ENCODE measurements around the gene CMIP.
"Not testable (repeated sequence)": the region's sequence is repeated elsewhere in the genome, so short reads cannot be mapped to it uniquely, and the experiment has no call there.

Gene CMIP

DNA sequence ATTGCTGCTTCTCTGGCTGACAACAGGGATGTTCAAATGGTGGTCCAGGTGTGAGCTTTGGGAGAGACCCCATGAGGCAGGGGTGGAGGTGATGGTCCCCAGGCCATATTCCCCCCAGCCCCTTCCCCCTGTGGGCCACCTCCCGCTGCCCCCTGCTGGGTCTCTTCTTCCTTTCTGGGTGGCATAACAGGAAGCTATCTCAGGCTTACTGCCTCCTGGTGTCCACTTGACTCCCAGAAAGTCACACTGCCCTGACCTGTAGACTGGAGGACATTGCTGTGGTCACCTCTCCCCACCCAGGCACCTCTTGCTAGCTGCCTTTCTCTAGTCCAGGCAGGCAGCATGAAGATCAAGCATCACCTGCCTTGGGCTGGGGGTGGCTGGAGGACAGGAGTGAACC is 288.1 kb downstream of the CMIP start:
- no peak for DNase-seq

DNA sequence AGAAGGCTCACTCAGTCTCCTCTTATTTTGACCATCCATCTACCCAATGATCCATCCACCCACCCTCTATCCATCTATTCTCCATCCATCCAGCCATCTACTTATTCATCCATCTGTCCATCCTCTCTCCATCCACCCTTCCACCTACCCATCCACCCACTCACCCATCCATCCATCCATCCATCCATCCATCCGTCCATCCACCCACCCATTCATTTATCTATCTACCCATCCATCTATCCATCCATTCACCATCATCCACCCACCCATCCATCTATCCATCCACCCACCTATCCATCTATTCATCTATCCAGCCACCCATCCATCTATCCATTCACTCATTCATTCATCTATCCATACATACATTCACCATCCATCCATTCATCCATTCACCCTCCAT is 288.7 kb downstream of the CMIP start:
- DNase-seq, result no peak

DNA sequence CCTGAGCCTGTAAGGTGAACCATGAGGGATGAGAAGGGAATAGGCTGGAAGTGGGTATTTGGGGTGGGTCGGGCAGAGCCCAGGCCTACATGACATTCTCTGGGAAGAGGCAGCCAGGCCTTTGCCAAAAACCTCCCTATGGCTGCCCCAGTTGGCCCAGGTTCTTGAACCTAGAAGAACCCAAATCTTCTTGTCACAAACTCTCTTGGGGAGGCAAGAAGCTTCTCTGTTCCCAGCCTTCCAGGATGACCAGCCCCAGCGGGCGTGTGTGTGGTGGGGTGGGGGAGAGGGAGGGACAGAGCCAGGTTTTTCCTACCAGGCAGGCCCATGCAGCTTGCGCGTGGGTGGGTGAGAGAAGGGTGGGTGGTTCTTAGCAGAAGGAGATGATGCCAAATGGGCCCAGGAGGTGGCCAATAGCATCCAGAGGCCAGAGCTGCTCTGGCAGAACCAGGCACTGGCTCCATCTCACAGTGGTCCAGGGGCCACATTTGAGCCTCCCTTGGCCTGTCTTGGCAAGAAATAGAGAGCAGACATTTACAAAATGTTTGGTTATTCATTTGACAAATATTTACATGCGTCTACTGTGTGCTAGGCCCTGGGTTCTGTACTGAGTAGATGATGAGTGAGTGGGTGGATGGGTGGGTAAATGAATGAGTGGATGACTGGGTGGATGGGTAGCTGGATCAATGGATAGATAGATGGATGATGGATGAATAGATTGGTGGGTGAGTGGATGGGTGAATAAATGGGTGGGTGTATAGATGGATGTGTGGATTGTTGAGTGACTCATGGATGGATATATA is 290.2 kb downstream of the CMIP start:
- no peak for DNase-seq

DNA sequence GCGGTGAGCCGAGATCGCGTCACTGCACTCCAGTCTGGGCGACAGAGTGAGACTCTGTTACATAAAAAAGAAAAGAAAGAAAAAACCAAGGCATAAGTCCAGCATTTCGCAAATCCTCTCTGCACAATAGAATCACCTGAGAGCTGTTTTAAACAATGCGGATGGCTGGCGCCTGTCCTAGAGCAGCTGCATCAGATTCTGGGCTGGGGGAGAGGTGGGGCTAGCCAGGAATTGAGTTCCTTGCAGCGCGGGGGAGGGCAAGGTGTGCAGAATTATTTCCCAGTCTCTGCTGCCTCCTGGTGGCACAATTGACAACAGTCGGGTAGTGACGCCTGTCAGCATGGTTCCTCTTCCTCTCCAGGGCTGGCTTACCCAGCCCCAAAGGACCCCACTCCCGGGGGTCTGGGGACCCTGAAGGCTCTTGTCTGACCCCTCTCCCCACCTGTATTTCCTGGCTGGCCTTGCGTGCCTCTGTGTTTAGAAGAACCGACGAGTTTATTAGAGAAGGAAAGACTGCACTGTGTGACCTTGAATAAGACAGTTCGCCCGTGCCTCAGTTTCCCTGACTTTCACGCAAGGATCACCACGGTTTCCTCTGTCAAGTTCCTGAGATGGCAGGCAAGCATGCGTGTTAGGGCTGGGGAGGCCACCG is 293.4 kb downstream of the CMIP start:
- DNase-seq, result peak; percentile 92

DNA sequence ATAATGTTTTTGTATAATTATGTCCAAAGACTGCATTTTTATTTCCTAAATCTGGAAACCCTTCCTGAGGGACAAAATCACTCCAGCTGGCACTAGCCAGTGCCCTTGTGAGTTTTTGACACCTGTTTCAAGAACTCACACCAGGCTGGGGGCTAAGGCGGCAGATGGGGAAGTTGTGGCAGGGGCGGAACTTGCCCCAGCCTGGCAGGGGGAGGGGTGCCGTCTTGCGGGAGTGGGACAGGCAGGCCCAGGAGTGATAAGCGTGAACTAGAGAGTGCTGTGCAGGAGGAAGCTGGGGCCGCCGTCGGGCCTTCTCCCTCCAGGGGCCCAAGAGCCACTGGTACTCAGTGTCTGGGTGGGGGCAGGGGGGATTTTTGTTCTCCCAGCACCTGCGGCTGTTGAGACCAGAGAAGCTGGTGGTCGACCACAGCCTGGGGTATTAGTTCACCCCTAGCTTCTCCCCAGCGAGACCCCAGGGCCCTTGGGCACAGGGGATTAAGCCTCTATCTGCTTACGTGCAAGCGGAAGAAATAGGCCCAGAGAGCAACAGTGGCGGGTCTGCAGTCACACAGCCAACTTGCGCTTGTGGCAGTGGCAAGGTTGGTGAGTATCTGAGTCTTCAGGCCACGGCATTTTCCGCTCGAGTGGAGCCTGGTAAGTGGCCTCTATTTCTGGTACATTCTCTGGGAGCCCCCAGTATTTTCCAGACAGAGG is 294.3 kb downstream of the CMIP start:
- peak; percentile 97 for DNase-seq

DNA sequence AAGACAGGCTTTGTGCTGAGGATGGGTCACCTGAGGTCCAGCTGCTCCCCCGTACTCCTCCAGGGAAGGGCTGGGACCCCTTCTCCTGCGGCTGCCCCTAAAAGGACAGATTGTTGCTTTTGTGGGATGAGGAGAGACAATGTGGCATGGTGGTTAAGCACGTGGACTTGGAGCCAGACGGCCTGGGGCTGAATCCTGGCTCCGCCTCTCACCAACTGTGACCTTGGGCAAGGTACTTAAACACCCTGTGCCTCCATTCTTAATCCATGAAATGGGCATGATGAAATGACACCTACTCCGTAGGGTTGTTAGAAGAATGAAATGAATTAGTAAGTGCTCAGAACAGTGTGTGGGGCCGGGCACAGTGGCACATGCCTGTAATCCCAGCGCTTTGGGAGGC is 294.9 kb downstream of the CMIP start:
- DNase-seq, result peak; percentile 67

DNA sequence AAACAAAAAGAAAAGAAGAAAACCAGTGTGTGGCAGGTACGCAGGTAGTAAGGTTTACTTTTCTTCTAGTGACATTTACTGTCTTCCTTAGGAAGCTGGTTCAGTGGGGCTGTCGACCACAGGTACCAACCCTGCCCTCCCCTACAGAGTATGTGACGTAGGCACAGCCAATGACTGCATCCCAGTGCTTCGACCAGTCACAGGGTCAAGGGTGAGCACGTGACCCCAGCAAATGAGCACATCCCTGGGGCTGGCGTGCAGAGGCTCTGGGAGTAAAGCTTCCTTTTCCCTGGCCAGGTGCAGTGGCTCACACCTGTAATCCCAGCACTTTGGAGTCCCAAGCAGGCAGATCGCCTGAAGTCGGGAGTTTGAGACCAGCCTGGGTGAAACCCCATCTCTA is 295.6 kb downstream of the CMIP start:
- DNase-seq, result no peak

DNA sequence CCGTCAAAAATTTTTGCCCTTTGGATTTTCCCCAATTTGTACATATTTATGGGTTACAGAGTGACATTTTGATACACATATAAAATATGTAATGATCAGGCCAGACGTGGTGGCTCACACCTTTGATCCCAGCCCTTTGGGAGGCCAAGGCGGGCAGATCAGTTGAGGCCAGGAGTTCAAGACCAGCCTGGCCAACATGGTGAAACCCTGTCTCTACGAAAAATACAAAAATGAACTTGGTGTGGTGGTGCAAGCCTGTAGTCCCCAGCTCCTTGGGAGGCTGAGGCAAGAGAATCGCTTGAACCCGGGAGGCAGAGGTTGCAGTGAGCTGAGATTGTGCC is 296.8 kb downstream of the CMIP start:
- not testable (repeated sequence) for DNase-seq

DNA sequence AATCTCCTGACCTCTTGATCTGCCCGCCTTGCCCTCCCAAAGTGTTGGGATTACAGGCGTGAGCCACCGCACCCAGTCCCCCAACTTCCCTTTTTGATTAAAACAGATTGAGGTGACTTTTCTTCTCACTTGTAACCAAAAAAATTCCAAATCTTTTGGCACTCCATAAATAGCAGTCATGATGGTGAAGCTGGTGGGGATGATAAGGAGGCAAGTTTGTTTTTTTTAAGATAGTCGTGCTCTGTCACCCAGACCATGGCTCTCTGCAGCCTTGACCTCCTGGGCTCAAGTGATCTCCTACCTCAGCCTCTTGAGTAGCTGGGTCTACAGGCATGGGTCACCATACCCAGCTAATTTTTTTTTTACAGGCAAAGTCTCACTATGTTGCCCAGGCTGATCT is 299.8 kb downstream of the CMIP start:
- no peak for DNase-seq

DNA sequence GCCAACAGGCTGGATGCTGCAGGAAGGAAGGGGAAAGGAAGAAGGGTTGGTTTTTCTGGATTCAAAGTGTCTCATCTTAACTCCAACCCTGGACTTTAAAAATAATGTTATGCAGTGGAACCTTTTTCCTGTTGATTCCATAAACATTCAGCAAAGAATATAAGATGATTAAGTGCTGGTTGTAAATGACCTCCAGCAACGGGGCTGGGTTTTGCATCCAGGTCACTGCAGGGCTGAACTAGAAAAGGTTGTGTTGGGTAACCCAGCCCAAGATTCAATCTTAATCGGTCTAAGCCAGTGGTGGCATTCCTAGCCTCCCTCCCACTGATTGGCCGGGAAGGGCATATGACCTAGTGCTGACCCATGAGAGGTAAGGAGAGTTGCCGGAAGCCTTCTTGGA is 300.3 kb downstream of the CMIP start:
- no peak for DNase-seq

DNA sequence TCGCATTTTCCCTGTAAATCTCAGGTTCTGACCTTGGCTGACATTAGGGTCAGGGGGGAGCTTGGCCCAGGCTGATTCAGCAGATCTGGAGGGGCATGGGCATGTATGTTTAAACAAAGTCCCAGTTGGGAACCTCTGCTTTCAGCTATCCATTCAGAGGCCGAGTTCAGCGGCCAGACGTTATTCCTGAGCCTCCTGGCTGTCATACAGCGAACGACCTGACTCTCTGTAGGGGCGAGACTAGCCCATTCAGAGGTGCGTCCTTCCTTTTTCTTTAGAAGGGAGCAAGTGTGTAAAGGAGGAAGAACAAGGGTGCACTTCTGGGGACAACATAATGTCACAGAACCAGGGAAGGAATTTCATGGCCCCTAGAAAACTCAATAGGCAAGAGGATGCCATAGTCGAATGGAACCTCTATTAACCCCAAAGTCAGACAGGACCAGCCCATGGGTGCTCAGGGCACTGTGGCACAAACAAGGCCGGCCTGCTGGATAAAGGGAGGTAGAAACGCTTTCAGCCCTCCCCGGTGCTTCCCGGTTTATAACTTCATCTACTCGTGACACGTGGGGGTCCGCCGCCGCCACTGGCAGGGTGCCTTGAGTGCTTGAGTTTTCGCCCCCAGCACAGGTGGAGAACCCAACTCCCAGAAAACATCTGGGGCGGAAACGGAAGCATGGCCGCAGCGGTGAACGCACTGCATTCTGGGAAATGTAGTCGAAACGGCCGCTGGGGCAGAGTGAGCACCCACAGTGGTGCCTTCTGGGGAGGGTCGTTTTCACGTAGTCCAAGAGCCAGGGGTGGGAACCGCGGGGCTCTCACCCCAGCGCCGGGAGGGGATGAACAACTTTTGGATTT is 301.3 kb downstream of the CMIP start:
- peak; percentile 88 for DNase-seq

DNA sequence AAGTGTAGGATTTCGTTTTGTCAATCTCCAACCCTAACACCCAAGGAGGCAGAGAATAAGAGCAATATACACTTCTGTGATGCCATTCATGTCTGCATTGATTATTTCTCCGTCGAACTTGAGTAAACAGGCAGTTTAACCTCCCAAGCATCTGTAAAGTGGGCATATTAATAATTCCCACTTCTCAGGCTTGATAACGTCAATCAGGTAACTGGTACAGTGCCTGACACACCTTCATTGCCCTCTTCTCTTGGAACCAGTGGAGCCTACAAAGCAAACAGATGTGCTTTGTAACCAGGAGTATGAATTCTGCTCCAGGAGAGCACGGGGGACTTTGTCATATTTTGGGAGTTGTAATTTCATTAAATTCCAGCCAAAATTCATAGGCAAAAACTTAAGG is 302.0 kb downstream of the CMIP start:
- DNase-seq, result no peak

DNA sequence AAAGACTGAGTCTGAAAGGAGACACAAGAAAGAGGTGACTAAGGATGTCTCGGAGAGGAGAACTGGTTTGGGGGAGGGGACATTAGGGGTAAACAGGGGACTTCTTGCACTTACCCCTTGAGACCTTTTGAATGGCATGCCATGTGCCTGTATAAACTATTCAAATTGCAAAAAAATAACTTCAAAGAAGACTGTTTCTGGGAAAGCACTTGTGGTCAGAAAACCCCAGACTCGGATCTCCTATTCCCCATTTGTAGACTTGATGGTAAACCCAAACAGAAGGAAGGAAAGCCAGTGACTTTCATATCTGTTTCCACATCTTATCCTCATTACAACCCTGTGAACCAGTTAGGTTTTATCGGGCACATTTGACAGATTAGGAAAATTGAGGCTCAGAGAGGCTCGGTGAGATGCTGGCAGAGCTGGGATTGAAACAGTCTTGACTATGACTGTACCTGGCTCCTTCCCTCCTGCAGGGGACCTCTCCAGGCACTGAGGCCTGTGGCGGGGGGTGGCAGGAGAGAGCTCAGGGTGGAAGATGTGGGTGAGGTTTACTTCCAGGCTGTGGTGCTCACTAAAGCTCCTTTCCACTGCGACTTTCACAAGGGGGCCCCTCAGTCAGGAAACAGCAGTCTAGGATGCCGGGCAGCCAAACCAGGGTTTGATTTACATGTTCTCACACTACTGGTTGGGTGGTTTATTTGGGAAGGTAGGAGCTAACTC is 304.0 kb downstream of the CMIP start:
- peak; percentile 70 for DNase-seq

DNA sequence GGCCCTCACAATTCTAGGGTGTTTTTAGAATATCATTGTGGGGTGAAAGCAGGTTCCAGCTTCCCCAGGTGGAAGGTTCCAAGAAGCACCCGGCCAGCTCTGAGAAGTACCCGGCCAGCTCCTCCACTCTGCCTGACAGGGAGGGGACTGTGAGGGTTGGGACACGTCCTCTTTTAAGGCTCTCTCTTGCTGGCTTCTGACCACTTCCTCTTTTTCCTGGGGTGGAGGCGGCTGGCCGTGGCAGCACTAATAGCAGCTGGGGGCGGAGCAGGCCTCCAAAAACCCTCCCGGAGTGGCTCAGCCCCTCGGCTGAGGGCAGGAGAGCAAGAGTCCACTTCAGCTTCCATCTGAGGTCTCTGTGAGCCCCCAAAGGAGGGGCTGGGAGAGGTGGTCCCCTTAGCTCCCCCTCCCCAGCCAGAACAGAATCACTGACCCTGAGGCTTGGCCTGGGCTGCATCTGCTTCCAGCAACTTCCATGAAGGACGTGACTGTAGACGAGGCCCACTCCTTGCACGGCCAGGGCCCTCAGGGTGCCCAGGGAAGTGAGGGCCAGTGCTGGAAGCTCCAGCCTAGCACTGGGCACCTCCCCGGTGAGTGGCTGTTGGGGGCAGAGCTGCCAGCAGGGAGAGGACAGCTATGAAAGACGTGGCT is 307.7 kb downstream of the CMIP start:
- DNase-seq, result peak; percentile 98

DNA sequence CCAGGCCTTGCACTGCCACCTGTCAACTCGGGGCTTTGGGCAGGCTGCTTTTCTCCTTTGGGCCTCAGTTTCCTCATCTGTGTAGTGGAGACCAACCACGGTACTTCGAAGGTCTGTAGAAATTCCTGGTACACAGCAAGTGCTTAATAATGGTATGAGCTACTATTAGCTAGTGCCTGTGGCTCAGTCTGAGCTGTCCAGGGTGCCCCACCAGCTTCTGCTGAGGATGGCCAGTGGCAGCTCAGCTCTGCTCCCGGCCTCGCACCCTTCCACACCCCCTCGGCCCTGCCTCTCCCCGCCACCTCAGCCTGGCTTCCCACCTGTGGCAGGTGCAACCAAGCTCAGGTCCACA is 308.2 kb downstream of the CMIP start:
- no peak for DNase-seq

DNA sequence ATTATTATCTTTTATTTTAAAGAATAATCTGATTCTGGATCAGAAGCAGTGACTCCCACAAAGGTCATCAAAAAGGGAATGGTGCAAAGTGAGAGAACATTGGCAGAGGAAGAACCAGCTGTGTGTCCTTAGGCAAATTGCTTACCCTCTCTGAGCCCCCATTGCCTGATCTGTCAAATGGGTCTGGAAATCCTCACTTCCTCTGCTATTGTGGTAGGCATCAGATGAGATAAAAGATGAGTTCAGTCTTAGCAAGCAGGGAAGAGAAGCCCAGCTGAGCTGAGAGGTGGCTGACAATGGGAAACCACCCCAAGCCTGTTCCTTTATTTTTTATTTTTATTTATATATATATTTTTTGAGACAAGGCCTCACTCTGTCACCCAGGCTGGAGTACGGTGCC is 310.2 kb downstream of the CMIP start:
- DNase-seq, result no peak

DNA sequence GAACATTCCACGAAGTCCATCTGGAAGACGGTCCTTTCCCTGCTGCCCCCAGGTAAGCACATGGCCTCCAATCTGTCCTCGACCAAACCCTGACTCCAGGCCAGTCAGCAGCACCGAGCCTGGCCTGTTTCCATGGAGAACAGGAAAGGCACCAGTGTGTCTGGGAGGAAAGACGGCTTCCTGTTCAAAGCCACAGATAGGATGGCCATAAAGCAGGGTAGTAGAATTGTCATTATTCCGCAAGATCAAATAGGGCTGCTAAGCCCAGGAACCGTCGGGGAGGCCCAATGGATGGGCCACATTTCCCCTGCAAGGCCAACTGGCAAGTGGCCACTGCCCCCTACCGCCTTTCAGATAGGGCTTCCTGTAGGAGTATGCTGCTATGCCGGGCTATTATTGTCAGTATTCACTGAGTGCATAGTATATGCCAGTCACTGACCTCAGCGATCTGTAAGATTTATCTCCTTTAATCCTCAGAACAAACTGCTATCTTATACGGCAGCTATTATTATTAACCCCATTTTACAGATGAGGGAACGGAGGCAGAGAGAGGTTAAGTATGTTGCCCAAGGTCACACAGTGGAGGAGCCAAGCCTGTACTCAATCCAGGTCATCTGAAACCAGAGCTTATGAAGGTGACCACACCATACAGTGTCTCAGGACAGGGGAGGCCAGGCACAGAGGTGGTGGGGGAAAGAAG is 311.5 kb downstream of the CMIP start:
- DNase-seq, result peak; percentile 89

DNA sequence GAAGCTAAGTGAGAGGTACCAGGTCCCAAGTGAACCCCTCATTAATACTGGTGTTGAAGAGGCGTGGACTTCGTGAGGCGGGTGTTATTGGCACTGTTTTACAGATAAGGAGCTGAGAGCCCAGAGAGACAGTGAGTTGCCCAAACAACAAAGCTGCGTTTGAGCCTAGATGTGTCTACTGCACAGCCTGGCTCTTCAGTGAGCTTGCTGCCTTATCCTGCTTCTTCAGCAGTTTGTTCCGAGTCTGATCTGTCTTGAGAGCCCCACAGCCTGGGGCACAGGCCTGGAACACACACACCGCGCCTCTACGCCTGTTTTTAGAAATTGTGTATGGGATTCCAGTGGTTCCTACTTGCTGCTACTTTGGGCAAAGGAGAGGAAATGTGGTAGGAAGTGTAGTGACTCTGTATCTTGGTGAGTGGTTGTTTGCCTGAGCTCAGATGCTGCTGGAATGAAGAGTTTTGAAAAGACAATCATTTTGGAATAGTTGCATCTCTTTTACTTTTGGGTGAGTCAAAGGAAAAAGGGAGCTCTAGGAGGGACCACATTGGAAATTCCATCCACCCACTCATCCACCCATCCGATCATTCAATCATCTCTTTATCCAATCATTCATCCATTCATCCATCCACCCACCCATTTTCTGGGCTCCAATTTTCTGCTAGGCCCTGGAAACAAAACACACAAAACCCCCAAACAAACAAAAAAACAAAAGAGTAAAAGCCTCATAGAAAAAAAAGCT is 312.2 kb downstream of the CMIP start:
- peak; percentile 87 for DNase-seq

DNA sequence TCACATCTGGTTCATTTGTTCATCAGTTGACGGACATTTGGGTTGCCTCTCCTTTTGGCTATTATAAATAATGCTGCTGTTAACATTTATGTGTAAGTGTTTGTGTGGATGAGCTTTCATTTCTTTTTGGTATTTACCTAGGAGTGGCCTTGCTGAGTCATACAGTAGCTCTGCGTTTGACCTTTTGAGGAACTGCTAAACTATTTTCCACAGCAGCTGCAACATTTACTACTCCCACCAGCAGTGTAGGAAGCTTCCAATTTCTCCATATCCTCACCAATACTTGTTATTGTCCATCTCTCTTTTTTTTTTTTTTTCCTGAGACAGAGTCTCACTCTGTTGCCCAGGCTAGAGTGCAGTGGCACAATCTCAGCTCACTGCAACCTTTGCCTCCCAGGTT is 313.8 kb downstream of the CMIP start:
- DNase-seq, result peak; percentile 37

Measured in hematopoietic multipotent progenitor cell treated with erythropoietin and hydrocortisone succinate and interleukin-3 and kit ligand, for 4 days (in vitro differentiated cells).